Stimulated activated CD4-positive, alpha-beta T cell treated with anti-CD3 and anti-CD28 coated beads, Interleukin-15, amount 100 ng/mL, for 24 hours (primary cell): ENCODE measurements around the gene KRT78.
"Not testable (repeated sequence)": the region's sequence is repeated elsewhere in the genome, so short reads cannot be mapped to it uniquely, and the experiment has no call there.

Source experiments
- DNase-seq: peaks from one replicate; pipeline ENCODE4 v3.0.0-alpha.2; 2020

KRT78 gene

GRCh38 chr12:52809166-52809565 lies 39.6 kb downstream of the KRT78 start:
- DNase-seq, result no peak

- DNase-seq, result no peak
Observed at GRCh38 chr12:52808573-52809160, 40.1 kb downstream of the KRT78 start.

- no peak for DNase-seq
Observed at GRCh38 chr12:52807544-52808470, 41.0 kb downstream of the KRT78 start.

- DNase-seq, result no peak
Observed at GRCh38 chr12:52806821-52807543, 41.8 kb downstream of the KRT78 start.

- DNase-seq, result no peak
Observed at GRCh38 chr12:52806169-52806811, 42.5 kb downstream of the KRT78 start.

- DNase-seq, result no peak
Observed at GRCh38 chr12:52805739-52806138, 43.1 kb downstream of the KRT78 start.

- no peak for DNase-seq
Observed at GRCh38 chr12:52805000-52805399, 43.8 kb downstream of the KRT78 start.

GRCh38 chr12:52802442-52802841 lies 46.4 kb downstream of the KRT78 start:
- DNase-seq, result no peak

GRCh38 chr12:52801773-52802172 lies 47.0 kb downstream of the KRT78 start:
- no peak for DNase-seq

GRCh38 chr12:52800259-52800917 lies 48.4 kb downstream of the KRT78 start:
- no peak for DNase-seq

- no peak for DNase-seq
Observed at GRCh38 chr12:52799505-52800211, 49.1 kb downstream of the KRT78 start.

- no peak for DNase-seq
Observed at GRCh38 chr12:52798671-52799504, 49.9 kb downstream of the KRT78 start.

GRCh38 chr12:52798003-52798670 lies 50.7 kb downstream of the KRT78 start:
- no peak for DNase-seq

- DNase-seq, result no peak
Observed at GRCh38 chr12:52797529-52797894, 51.3 kb downstream of the KRT78 start.

GRCh38 chr12:52796839-52797528 lies 51.8 kb downstream of the KRT78 start:
- no peak for DNase-seq

GRCh38 chr12:52796429-52796794 lies 52.4 kb downstream of the KRT78 start:
- no peak for DNase-seq

GRCh38 chr12:52795694-52796428 lies 52.9 kb downstream of the KRT78 start, which contains the start of gene KRT3:
TSS of gene KRT3 (minus strand) at chr12:52796117. CDS start at chr12:52796042, 75 bp downstream.
- DNase-seq, result no peak

- DNase-seq, result not testable (repeated sequence)
Observed at GRCh38 chr12:52795332-52795674, 53.5 kb downstream of the KRT78 start.
